HG03097 (cell line): ENCODE measurements around the gene TEX29.

ENCODE experiments used
- ATAC-seq: cut with Tn5 transposase; IDR thresholded peaks from one replicate; pipeline ENCODE4 v1.9.1; 2021; ENCODE audit not compliant: unreplicated experiment, low FRiP score

Gene TEX29

GRCh38 chr13:111319998-111320911, at the start of gene TEX29:
Gene TEX29 (plus strand): TSS chr13:111320642. CDS start chr13:111320891, 249 bp downstream.
- no peak for ATAC-seq

GRCh38 chr13:111270765-111271698, 49.4 kb upstream of the TEX29 start:
- no peak for ATAC-seq

DNA sequence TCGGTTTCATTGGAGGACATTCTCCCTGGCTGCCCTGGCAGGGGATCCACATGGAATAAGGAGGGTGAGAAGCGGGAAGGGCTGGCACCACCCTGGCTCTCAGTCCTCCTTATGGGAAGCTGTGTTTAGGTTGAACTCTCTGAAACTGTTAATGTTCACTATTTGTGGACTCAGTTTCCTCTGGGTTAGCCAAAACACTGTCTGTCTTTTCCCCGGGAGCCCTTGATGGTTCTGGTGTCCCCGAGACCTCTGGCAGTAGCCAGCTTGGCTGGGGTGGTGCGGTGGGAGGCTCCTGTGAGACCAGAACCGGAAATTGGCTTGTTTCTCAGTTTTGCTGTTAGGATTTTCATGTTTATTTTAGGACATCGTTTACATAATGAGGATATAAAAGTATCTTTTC, 48.3 kb upstream of the TEX29 start:
- no peak for ATAC-seq

GRCh38 chr13:111275382-111275781, 45.1 kb upstream of the TEX29 start:
- ATAC-seq: no peak

DNA sequence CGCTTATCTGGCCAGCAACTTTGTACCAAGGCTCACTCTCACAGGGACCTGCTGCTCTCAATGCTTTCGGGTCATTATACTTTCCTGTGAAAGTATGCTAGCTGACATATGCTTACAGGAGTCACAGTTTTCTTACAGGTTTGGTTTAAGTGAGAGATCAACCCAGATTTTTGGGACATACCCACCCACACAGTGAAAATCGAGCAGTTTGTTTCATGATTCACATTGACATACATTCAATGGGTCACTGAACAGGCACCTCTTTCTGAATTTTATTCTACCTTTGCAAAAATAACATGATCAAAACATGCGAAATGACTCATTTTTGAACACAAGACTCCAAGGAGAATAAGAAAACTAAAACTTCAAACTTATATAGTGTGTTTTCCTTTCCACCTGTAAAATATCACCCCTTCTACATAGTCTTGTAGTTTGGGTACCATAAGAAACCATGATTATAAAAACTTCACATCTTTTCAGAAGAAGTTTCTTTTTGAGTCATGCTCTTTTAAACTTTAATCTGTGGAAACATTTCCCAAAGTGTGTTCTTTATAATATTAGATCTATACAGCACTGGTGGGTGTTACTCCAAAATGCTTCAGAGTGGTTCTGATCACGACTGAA, 44.3 kb upstream of the TEX29 start:
- ATAC-seq: no peak

DNA sequence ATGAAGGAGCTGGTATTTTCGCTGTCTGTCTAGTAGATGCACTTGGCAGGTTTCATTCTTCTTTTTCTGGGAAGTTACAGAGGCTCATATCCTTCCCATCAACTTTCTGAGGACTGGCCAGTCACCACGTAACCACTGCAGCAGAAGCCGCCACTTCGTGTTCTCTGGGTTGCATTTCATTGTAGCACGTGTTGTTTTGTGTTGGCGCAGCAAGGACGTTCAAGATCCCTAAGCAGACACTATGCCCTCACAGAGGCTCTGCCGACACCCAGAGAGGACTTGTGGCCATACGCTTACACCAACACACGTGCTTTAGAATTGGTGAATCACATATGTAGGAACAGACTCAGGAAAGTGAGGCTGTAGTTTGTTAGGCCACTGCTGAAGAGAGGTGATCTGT, 42.2 kb upstream of the TEX29 start:
- no peak for ATAC-seq

DNA sequence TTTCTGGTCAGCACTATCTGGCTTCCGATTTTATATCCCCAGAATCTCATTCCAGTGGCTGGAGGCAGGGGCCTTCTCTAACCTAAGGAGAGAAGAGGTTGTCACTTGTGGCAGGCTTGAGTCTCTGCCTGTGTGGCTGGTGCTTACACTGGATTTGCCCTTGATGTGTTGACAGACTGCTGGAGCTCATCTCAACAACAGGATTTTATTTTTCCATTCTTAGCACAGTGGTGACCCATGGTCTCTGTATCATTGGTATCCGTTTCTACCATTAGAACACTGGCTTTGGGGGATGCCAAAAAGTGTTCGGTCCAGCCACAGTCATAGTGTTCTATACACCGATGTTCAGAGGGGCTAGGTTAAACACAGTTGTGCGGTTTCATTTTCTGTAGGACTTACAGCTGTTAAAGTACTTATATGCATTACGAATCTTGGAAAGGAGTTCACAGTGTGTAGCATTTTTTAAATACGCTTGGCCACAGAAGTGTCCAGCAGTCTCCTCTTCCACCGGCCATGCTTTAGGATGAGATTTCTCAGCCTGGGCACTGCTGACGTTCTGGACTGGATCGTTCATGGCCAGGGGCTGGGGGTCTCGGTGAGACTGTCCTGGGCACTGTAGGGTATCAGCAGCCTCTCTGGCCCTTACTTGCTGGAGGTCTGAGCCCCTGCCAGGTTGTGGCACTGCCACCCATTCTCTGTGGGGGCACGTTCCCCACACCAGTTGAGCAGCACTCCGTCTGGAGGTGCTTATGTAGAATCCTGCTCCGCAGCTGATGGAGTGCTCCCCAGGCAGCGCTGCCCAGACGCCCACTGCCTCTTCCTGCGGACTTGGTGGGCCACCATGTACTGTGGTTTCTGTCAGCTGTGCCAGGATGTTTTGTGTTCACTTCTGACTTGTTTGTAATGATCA, 41.4 kb upstream of the TEX29 start:
- ATAC-seq: no peak

DNA sequence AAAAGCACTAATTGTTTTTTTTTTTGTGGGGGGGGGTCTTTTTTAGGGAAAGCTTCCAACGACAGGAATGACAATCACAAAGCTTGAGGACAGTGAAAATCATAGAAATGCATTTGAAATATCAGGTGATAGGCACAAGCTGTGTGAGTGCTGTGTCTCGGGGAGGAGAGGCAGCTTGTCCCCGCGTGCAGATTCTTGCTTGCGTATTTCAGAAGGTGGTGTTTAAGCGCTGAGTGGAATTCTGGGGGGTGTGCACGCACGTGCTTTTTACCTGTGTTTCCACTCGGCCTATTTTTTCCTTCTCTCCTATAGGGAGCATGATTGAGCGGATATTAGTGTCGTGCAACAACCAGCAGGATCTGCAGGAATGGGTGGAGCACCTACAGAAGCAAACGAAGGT, 40.2 kb upstream of the TEX29 start:
- no peak for ATAC-seq

GRCh38 chr13:111280681-111281585, 39.5 kb upstream of the TEX29 start:
- no peak for ATAC-seq

DNA sequence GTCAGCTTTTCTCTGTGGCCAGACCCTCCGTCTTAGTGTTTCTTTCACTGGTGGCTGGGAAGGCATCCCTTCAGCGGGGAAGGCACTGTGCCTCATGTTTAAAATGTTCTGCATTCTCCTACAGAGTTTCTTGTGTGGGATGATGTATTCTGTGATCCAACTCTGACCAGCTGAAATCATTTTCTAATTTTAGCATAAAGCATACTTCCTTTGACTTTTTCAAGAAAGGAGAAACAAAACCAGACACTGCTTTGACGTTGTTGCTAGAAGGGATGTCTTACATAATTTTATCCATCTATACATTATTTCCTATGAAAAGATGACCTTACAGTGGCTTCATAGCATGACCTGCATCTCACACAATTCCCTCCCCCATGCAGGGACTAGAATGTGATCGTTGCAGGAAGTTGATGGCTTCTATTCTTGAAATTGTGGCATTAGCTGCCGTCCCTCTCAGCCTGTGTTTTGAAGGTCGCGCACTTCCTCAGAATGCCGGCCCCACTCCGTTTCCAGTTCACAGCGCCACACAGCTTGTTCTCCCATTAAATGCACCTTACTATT, 38.6 kb upstream of the TEX29 start:
- no peak for ATAC-seq

DNA sequence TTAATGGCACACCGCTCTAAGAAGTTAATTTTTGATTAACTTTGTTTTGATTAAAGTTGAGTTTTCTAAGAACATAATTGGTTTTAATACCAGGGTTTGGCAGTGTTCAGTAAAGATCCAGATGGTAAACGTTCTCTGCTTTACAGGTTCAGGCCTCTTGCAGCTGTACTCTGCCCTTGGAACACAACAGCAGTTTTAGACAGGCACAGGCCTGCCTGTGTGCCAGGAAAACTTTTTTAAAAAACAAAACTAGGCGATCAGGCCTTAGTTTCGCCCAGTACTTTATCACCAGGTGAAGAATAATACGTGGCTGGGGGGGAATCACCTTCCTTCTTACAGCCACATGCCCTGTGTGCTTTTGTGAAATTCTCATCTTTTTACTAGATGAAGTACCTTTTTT, 38.0 kb upstream of the TEX29 start:
- ATAC-seq: no peak

DNA sequence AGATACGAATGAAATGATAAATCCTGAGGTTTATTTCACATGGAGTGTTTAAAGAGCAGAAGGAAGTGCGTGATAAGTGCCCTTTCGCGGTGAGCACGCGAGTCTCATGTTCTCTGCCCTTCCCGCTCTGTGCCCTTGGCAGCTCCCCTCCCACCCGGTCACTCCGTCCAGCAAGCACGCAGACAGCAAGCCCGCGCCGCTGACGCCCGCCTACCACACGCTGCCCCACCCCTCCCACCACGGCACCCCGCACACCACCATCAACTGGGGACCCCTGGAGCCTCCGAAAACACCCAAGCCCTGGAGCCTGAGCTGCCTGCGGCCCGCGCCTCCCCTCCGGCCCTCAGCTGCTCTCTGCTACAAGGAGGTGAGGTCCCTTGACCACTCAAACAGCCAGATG, 37.4 kb upstream of the TEX29 start:
- no peak for ATAC-seq

GRCh38 chr13:111283457-111283856, 37.0 kb upstream of the TEX29 start:
- no peak for ATAC-seq

- no peak for ATAC-seq
Measured at GRCh38 chr13:111283991-111284390, 36.5 kb upstream of the TEX29 start.

GRCh38 chr13:111284565-111284964, 35.9 kb upstream of the TEX29 start:
- ATAC-seq: no peak

- no peak for ATAC-seq
Measured at GRCh38 chr13:111286162-111286561, 34.3 kb upstream of the TEX29 start.

DNA sequence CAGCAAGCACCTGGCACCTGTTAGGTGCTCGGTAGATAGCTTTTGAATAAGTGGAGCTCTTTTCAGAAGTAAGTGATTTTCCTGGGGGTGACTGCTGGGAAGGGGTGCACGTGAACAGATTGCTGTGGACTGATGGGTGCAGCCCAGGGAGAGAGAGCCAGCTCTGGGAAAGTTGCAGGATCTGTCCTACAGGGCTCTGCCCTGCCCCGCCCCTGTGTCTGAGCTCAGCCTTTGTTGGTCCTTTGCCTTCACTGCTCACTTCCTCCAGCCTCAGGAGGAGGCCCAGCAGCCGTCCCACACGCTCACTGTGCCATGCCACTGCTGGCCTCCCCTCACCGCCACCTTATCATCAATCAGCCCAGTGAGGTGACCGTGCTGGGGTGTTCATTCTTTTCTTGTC, 33.7 kb upstream of the TEX29 start:
- no peak for ATAC-seq

GRCh38 chr13:111287201-111287600, 33.2 kb upstream of the TEX29 start:
- no peak for ATAC-seq

- ATAC-seq: no peak
Measured at GRCh38 chr13:111288276-111288675, 32.2 kb upstream of the TEX29 start.
